Measurements from ENCODE around the gene SEMG2.

Gene SEMG2

GRCh38 chr20:45221076-45221475 lies at the start of gene SEMG2:
TSS of gene SEMG2 (plus strand) at chr20:45221373. CDS start at chr20:45221390, 17 bp downstream.
- no peak for DNase-seq (ENCODE audit: low spot score)
- ChIA-PET POLR2A (ENCODE audit: low non-redundant PET) (no interaction called here), CTCF (interaction anchor here (1.0 to 1.2 kb wide), 3 partner anchors 9 to 255 kb away, joined by 3 to 4 read pairs (median 4); partner anchors contain the start of gene STK4)
- H3K27ac ChIP-seq = no peak within 1 kb of the TSS
- no peak for TF ChIP-seq CTCF (conservative IDR thresholded peaks at IDR 0.05; ENCODE audit: low read depth)

- CTCF ChIA-PET = interaction anchor here (0.6 kb wide), 1 partner anchor 63 kb away, joined by 3 read pairs; no protein-coding TSS in a partner anchor
- peak; percentile 42 for DNase-seq (ENCODE audit: low spot score)
- H3K27ac ChIP-seq = no peak overlapping the region
- POLR2A ChIA-PET (ENCODE audit: low non-redundant PET) = no interaction called here
- TF ChIP-seq CTCF (conservative IDR thresholded peaks at IDR 0.05; ENCODE audit: low read depth) = no peak
These were observed 47.7 kb upstream of the SEMG2 start for GRCh38 chr20:45173522-45173921.

- peak within 1 kb of the TSS; percentile 66 for H3K27ac ChIP-seq
- no peak for TF ChIP-seq CTCF (conservative IDR thresholded peaks at IDR 0.05; ENCODE audit: low read depth)
- peak; percentile 98 for DNase-seq (ENCODE audit: low spot score)
- ChIA-PET CTCF (interaction anchor here (0.6 to 0.7 kb wide), 2 partner anchors 39 to 104 kb away, joined by 3 to 4 read pairs; no protein-coding TSS in a partner anchor), POLR2A (ENCODE audit: low non-redundant PET) (interaction anchor here (1.2 kb wide), 1 partner anchor 78 kb away, joined by 3 read pairs; no protein-coding TSS in a partner anchor)
These were observed 46.5 kb upstream of the SEMG2 start, which contains the start of gene PI3 for GRCh38 chr20:45174434-45175364. TSS of gene PI3 (plus strand) at chr20:45174902. CDS start at chr20:45174923, 21 bp downstream.

- DNase-seq (ENCODE audit: low spot score) = no peak
- no peak overlapping the region for H3K27ac ChIP-seq
- POLR2A ChIA-PET (ENCODE audit: low non-redundant PET) = no interaction called here
- CTCF ChIA-PET = no interaction called here
- TF ChIP-seq CTCF (conservative IDR thresholded peaks at IDR 0.05; ENCODE audit: low read depth) = no peak
These were observed 44.5 kb upstream of the SEMG2 start for GRCh38 chr20:45176526-45177267.

- ChIA-PET POLR2A (ENCODE audit: low non-redundant PET) (no interaction called here), CTCF (interaction anchor here (0.6 kb wide), 1 partner anchor 48 kb away, joined by 3 read pairs; no protein-coding TSS in a partner anchor)
- no peak for TF ChIP-seq CTCF (conservative IDR thresholded peaks at IDR 0.05; ENCODE audit: low read depth)
- no peak for DNase-seq (ENCODE audit: low spot score)
- no peak overlapping the region for H3K27ac ChIP-seq
These were observed 42.0 kb upstream of the SEMG2 start for GRCh38 chr20:45179166-45179565.

- POLR2A ChIA-PET (ENCODE audit: low non-redundant PET) = no interaction called here
- CTCF ChIA-PET = interaction anchor here (0.6 to 1.1 kb wide), 4 partner anchors 10 to 138 kb away, joined by 3 to 8 read pairs (median 5); no protein-coding TSS in a partner anchor
- no peak for TF ChIP-seq CTCF (conservative IDR thresholded peaks at IDR 0.05; ENCODE audit: low read depth)
- no peak for DNase-seq (ENCODE audit: low spot score)
- H3K27ac ChIP-seq = no peak overlapping the region
These were observed 39.5 kb upstream of the SEMG2 start for GRCh38 chr20:45181639-45182038.
